Stimulated activated naive CD8-positive, alpha-beta T cell treated with anti-CD3 and anti-CD28 coated beads, Interleukin-15, Interleukin-2, amounts not matched to agents 100 ng/mL and 50 ng/mL, for 24 hours (primary cell): Measurements from ENCODE around the gene TMEM202.
"Not testable (repeated sequence)": the region's sequence is repeated elsewhere in the genome, so short reads cannot be mapped to it uniquely, and the experiment has no call there.

ENCODE experiments used
- H3K27ac Mint-ChIP-seq: one replicate; pipeline ENCODE4 v1.8.0; 2021; ENCODE audit warnings: mild to moderate bottlenecking, mixed read lengths
- H3K27me3 Mint-ChIP-seq: one replicate; pipeline ENCODE4 v1.8.0; 2021; ENCODE audit warnings: mixed read lengths
- H3K36me3 Mint-ChIP-seq: one replicate; pipeline ENCODE4 v1.8.0; 2021; ENCODE audit warnings: low read depth, mixed read lengths
- H3K4me1 Mint-ChIP-seq: one replicate; pipeline ENCODE4 v1.8.0; 2021; ENCODE audit warnings: low read depth, mixed read lengths
- H3K4me3 Mint-ChIP-seq: one replicate; pipeline ENCODE4 v1.8.0; 2021; ENCODE audit warnings: mild to moderate bottlenecking, mixed read lengths
- H3K9me3 Mint-ChIP-seq: one replicate; pipeline ENCODE4 v1.8.0; 2021; ENCODE audit warnings: mixed read lengths

TMEM202 gene

DNA sequence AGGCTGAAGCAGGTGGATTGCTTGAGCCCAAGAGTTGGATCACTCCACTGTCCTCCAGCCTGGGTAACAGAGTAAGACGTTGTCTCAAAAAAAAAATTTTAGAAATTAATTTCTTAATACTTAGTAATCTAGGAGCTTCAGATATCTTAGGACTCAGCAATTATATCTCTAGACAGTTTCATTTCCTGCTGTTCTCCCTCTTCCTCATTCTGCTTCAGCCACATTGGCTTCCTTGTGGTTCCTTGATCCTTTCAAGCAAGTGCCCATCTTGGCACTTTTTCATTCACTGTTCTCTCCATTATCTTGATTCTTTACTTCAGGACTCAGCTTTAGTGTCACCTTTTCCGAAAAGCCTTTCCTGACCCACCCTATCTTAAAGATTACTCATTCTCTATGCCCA, 22.5 kb downstream of the TMEM202 start:
- Mint-ChIP-seq H3K4me1 (no peaks in the 10 kb centered on the region), H3K36me3 (no peaks in the 10 kb centered on the region), H3K4me3 (no peak overlapping the region), H3K27ac (no peak overlapping the region), H3K9me3 (peaks cover 8% of the 10 kb centered on the region), H3K27me3 (no peaks in the 10 kb centered on the region)

DNA sequence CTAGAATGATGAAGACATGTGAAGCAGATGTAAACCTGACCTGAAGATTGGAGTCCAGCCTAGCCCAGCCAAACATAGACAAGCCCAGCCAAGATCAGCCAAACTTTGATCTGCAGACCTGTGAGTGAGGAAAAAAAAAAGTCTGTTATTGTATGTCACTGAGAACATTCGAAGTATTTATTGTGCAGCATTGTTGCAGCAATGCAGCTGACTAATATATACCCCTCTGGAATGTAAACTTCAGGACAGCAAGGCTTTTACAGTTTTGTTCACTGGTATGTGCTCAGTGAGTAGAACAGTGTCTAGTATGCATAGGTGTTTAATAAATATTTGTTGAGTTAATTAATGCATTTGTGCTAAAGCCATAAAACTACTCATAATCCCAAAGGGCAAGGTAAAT, 23.4 kb downstream of the TMEM202 start:
- H3K9me3 Mint-ChIP-seq = peaks cover 12% of the 10 kb centered on the region
- no peak overlapping the region for H3K27ac Mint-ChIP-seq
- no peak overlapping the region for H3K4me3 Mint-ChIP-seq
- H3K27me3 Mint-ChIP-seq = no peaks in the 10 kb centered on the region
- H3K4me1 Mint-ChIP-seq = no peaks in the 10 kb centered on the region
- no peaks in the 10 kb centered on the region for H3K36me3 Mint-ChIP-seq

GRCh38 chr15:72423256-72423655, 25.2 kb downstream of the TMEM202 start:
- Mint-ChIP-seq H3K36me3 (no peaks in the 10 kb centered on the region), H3K27ac (no peak overlapping the region), H3K4me3 (no peak overlapping the region), H3K9me3 (peaks cover 19% of the 10 kb centered on the region), H3K4me1 (no peaks in the 10 kb centered on the region), H3K27me3 (no peaks in the 10 kb centered on the region)

GRCh38 chr15:72426753-72427152, 28.6 kb downstream of the TMEM202 start:
- Mint-ChIP-seq H3K4me3 (no peak overlapping the region), H3K4me1 (no peaks in the 10 kb centered on the region), H3K9me3 (peaks cover 19% of the 10 kb centered on the region), H3K27ac (no peak overlapping the region), H3K36me3 (no peaks in the 10 kb centered on the region), H3K27me3 (peaks cover 10% of the 10 kb centered on the region)

DNA sequence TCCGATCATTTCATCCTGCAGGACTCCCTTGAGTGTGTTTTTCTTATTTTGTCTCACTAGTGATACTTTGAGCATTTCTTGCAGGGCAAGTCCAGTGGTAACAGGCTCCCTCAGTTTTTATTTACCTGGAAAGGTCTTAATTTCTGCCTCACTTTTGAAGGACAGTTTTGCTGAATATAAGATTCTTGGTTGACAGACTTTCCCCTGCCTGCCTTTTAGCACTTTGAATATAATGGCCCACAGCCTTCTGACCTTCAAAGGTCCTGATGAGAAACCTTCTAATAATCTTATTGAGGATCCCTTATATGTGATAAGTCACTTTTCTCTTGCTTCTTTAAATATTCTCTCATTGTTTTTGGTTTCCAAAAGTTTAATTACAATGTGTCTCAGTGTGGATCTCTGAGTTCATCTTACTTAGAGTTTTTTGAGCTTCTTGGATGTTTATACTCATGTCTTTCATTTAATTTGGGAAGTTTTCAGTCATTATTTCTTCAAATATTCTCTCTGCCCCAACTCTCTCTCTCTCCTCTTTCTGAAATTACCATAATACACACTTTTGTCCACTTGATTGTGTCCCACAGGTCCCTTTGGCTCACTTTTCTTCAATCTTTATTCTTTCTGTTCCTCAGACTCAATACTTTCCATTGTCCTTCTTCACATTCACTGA, 39.7 kb downstream of the TMEM202 start:
- H3K36me3 Mint-ChIP-seq = peaks cover 13% of the 10 kb centered on the region
- no peak overlapping the region for H3K4me3 Mint-ChIP-seq
- no peak overlapping the region for H3K27ac Mint-ChIP-seq
- H3K4me1 Mint-ChIP-seq = no peaks in the 10 kb centered on the region
- peaks cover 29% of the 10 kb centered on the region for H3K27me3 Mint-ChIP-seq
- peaks cover 15% of the 10 kb centered on the region for H3K9me3 Mint-ChIP-seq

DNA sequence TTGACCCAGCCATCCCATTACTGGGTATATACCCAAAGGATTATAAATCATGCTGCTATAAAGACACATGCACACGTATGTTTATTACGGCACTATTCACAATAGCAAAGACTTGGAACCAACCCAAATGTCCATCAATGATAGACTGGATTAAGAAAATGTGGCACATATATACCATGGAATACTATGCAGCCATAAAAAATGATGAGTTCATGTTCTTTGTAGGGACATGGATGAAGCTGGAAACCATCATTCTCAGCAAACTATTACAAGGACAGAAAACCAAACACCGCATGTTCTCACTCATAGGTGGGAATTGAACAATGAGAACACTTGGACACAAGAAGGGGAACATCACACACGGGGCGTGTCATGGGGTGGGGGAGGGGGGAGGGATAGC, 44.7 kb downstream of the TMEM202 start:
- H3K27ac Mint-ChIP-seq, H3K9me3 Mint-ChIP-seq, H3K36me3 Mint-ChIP-seq, H3K4me1 Mint-ChIP-seq, H3K4me3 Mint-ChIP-seq: not testable (repeated sequence)
- peaks cover 13% of the 10 kb centered on the region for H3K27me3 Mint-ChIP-seq

GRCh38 chr15:72445426-72445825, 47.3 kb downstream of the TMEM202 start:
- no peaks in the 10 kb centered on the region for H3K4me1 Mint-ChIP-seq
- peaks cover 13% of the 10 kb centered on the region for H3K27me3 Mint-ChIP-seq
- no peaks in the 10 kb centered on the region for H3K9me3 Mint-ChIP-seq
- H3K27ac Mint-ChIP-seq = no peak overlapping the region
- H3K4me3 Mint-ChIP-seq = no peak overlapping the region
- no peaks in the 10 kb centered on the region for H3K36me3 Mint-ChIP-seq

- H3K36me3 Mint-ChIP-seq = no peaks in the 10 kb centered on the region
- no peak overlapping the region for H3K4me3 Mint-ChIP-seq
- peaks cover 13% of the 10 kb centered on the region for H3K27me3 Mint-ChIP-seq
- H3K4me1 Mint-ChIP-seq = no peaks in the 10 kb centered on the region
- H3K9me3 Mint-ChIP-seq = no peaks in the 10 kb centered on the region
- no peak overlapping the region for H3K27ac Mint-ChIP-seq
Observed at GRCh38 chr15:72450805-72451204, 52.7 kb downstream of the TMEM202 start.

DNA sequence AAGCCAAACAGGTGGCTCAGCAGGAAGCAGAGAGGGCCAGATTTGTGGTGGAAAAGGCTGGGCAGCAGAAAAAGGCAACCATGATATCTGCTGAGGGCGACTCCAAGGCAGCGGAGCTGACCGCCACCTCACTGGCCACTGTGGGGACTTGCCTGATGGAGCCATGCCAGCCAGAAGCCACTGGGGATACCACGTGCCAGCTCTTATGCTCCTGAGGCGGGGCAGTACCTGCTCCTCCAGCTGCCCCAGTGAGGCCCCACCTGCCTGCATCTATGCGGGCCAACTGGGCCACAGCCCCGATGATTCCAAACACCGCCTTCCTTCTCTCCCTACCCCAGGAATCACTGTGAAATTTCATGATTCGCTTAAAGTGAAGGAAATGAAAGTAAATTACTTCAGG, 53.1 kb downstream of the TMEM202 start:
- no peaks in the 10 kb centered on the region for H3K4me1 Mint-ChIP-seq
- no peaks in the 10 kb centered on the region for H3K9me3 Mint-ChIP-seq
- no peak overlapping the region for H3K27ac Mint-ChIP-seq
- H3K27me3 Mint-ChIP-seq = peaks cover 13% of the 10 kb centered on the region
- H3K36me3 Mint-ChIP-seq = no peaks in the 10 kb centered on the region
- no peak overlapping the region for H3K4me3 Mint-ChIP-seq

GRCh38 chr15:72456684-72457083, 58.6 kb downstream of the TMEM202 start:
- H3K27me3 Mint-ChIP-seq = peaks cover 4% of the 10 kb centered on the region
- no peaks in the 10 kb centered on the region for H3K9me3 Mint-ChIP-seq
- no peak overlapping the region for H3K27ac Mint-ChIP-seq
- H3K36me3 Mint-ChIP-seq = no peaks in the 10 kb centered on the region
- H3K4me1 Mint-ChIP-seq = peaks cover 2% of the 10 kb centered on the region
- H3K4me3 Mint-ChIP-seq = no peak overlapping the region
